ENCODE results near the gene GRID1.

DNA sequence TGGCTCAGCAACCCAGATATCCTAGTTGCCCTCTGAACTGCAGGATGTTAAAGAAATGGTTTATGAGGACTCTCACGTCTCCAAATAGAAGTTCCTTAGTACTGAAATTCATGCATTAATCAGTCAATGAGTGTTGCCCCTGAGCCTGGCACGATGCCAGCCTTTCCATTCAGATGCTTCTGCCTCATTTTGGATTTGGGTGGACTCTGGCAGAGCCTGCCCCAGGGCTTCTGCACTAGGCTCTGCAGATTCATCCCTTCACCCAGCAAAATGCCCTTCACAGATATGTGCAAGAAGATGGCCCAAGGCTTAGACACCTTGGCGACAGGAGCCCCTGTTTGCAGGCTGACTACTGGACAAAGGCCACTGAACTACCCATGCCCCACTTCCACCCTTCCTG, 747.8 kb downstream of the GRID1 start:
- TF ChIP-seq, protein P1, sequence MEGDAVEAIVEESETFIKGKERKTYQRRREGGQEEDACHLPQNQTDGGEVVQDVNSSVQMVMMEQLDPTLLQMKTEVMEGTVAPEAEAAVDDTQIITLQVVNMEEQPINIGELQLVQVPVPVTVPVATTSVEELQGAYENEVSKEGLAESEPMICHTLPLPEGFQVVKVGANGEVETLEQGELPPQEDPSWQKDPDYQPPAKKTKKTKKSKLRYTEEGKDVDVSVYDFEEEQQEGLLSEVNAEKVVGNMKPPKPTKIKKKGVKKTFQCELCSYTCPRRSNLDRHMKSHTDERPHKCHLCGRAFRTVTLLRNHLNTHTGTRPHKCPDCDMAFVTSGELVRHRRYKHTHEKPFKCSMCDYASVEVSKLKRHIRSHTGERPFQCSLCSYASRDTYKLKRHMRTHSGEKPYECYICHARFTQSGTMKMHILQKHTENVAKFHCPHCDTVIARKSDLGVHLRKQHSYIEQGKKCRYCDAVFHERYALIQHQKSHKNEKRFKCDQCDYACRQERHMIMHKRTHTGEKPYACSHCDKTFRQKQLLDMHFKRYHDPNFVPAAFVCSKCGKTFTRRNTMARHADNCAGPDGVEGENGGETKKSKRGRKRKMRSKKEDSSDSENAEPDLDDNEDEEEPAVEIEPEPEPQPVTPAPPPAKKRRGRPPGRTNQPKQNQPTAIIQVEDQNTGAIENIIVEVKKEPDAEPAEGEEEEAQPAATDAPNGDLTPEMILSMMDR (IDR thresholded peaks at IDR 0.05) = no peak
- TF ChIP-seq ZFX (IDR thresholded peaks at IDR 0.05; ENCODE audit: borderline replicate concordance) = no peak

Measured in 22Rv1 (cell line).